HG03139 (cell line): ENCODE results near the gene MRPS23.
"Not testable (repeated sequence)": the region's sequence is repeated elsewhere in the genome, so short reads cannot be mapped to it uniquely, and the experiment has no call there.

Experiments used
- ATAC-seq: cut with Tn5 transposase; IDR thresholded peaks from one replicate; pipeline ENCODE4 v1.9.1; 2021; ENCODE audit not compliant: unreplicated experiment

MRPS23 gene

DNA sequence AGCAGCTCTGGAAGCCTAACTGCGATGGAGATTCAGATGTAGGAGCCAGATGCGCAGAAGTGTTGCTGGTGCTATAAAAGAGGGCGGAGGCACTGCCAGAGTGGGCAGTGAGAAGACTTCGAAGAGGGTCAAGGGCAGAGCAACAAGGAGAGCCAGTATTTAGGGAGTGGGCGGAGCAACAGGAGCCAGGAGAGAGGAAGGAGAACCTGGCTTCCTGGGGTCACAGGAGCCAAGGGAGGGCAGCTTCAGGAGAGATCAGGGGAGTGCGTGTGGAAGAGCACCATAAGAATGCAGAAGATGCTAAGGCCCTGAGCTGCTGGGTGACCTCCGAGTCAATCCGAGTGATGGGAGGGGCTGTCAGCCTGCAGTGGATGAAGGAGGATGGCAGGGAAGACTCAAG is 14.4 kb upstream of the MRPS23 start:
- no peak for ATAC-seq

DNA sequence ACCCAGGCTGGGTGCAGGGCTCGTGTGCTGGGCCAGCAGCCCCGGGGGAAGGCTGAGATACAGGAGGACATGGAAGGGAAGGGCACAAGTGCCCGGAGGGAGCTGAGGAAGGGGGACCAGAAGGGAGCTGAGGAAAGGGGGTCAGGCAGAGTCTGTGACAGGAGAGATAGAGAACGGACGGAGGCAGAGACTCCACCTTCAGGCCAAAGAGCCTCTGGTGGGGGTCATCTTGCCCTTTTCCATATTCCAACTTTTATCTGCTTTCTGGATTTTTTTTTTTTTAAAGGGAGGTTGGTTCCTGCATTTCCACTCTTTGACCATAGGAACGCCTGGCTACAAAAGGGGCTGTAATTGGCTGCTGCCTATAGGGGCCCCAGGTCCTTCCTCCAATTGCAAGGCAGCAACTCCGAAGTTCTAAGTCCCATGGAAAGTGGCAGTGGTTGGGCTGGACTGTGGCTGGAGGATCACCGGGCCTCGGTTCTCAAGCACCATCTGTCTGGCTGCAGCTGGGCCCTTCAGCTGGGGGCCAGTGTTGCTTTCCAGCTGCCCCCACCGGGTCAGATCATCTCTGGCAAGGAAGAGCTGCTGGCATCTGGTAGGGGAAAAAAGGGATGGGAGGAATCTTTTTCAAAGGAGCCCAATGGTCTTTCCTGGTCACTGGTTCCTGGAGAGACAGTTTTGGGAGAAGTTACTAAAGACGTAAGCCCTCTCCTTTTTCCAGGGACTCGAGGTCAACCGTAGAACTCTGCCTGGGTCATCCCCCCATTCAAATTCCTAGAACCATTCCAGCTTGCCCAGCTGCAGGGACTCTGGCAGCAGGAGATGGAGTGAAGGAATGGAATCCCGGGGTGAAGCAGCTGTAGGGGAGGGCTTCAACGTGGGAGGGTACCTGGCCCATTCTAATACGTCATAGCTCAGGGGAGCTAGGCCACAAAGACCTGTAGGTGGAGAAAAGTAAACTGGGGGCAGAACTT is 13.1 kb upstream of the MRPS23 start:
- ATAC-seq, result no peak

DNA sequence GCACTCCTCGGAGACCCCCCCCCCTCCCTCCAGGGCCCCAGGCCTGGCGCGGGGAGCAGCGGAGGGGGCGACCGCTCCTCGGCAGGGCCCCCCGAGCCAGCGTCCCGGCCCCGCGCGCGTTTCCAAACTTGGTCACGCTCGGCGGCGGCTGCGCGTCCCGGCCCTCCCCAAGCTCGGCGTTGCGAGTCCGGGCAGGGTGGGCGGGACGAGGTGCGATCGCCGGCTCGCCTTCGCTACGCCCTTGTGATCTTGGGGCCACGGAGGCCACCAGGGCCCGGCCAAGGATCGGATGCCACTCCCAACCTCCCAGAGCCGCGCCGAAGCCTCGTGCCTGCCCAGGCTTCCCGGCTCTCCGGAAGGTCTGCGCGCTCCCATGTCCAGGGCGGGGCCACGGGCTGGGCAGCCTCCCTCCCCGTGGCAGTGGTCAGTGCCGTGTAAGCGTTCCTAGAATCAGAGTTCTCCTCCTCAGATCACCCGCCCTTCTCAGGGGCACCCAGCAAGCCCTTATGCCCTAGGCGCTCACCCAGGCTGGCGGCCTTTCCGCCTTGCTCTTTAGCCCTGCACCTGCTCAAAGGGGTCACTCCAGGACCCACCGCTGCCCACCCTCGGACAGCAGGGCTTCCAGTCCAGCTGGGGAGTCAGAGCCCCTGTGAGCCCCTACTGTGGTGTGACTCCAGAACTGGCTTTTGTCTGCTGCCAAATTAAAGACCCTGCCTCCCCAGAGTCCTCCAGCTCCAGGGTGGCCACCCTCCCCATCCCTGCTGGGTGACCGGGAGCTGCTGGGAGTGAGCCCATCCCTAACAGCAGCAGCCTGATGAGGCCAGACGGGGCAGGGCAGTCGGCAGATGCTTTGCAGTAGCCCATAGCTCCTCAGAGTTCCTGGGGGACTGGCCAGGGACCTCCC is 12.2 kb upstream of the MRPS23 start:
- ATAC-seq, result no peak

DNA sequence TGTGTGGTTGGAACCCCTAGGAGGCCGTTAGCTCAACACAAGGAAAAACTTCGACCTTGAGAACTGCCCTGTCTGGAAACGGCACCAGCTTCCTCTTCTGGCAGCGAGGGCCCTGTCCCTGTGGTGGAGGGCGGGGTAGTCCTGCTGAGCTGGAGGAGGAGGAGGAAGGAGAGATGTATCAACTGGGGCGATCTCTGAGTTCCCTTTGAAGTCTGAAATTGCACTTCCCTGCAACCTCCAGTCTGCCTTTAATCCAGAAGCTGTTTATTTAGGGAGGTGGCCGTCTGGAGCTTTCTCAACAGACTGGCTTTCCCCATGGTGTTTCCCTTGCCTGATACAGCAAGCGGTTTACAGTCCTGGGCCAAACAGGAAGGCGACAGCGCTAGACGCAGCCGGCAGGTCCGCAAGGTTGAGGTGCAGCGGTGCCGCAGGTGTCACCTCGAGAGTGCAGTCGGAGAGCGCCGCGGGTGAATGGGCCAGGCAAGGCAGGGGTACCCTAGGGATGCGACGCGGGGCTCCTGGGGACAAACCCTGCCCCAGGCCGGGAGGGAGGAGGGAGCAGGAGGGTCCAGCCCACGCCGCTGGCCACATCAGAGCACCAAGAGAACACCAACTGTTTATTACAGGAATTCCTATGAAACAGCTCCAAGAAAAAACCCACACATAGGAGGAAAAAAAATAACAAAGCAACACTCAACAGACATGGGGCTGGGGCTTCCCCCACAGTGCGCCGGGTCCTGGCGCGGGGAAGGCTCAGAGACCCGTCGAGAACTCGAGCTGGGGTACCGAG is 11.4 kb upstream of the MRPS23 start:
- ATAC-seq, result no peak

GRCh38 chr17:57860414-57860999 is 10.7 kb upstream of the MRPS23 start:
- ATAC-seq, result no peak

GRCh38 chr17:57859601-57860413 is 10.0 kb upstream of the MRPS23 start:
- ATAC-seq, result no peak

DNA sequence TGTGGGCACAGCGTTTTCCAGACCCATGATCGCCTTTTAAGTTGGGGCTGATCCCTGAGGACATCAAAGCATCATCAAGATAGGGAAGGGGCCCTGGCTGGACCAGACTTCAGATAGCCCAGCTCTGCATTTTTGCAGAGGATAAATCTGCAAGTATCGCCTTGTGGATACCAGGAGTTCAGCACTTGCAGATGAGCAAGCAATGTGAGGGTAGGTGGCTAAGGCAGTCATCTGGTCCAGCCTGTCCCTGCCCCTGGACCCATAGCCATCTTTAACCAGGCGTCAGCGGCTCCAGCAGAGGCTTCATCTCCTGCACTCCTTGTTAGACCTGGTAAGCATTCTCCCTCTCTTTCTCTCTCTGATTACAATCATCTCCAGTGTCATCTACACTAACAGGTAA is 9.0 kb upstream of the MRPS23 start:
- no peak for ATAC-seq

DNA sequence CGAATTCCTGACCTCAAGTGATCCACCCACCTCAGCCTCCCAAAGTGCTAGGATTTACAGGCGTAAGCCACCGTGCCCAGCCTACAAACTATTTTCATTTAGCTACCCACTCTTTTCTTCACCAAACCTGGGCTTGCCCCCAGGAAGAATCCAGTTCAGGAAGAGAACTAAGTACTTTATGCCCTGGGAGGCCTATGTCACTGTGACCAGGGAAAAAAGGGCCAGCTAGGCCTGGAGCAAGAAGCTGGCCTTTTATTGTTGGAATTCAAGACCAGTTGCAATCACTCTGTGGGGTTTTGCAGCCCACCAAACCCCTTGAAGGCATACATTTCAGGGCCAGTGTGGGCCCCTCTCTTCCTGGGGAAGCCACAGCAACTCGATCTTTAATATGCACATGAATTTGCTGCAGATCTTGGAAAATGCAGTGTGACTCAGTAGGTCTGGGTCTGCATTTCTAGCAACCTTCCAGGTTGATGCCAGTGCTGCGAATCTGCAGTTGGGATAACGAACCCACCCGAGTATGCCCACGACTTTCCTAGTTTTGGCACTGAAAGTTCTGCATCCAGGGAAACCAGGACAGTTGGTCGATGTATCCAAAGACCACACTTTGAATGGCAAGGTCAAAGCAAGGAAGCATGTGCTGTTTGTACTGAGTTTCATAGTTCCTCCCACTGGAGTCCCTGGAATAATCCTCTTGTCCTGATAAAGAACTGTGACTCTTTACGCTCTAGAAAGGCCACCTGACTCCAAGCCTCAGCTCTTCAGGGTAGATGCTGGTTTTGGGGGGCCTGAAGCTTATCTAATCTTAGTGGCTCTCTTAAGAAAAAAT is 7.2 kb upstream of the MRPS23 start:
- no peak for ATAC-seq

- ATAC-seq, result no peak
Measured at GRCh38 chr17:57855391-57856035, 5.7 kb upstream of the MRPS23 start.

- ATAC-seq, result no peak
Measured at GRCh38 chr17:57853695-57854094, 3.9 kb upstream of the MRPS23 start.

DNA sequence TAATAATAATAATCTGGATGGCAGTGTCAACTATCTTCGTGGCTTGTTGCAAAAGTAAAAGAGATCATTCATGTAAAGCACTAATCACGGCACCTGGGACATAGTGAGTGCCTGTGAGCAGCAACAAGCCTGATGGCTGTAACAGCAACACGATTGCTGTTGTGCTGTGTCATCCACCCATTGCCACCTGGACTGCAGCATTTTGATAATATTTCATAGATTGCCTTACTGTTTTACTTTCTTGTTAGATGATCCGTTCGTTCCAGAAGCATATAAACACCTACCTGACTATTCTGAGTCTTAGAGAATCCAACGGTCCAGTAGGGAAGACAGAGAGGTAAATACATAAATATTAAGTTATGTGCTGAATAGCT is 3.1 kb upstream of the MRPS23 start:
- ATAC-seq, result no peak

DNA sequence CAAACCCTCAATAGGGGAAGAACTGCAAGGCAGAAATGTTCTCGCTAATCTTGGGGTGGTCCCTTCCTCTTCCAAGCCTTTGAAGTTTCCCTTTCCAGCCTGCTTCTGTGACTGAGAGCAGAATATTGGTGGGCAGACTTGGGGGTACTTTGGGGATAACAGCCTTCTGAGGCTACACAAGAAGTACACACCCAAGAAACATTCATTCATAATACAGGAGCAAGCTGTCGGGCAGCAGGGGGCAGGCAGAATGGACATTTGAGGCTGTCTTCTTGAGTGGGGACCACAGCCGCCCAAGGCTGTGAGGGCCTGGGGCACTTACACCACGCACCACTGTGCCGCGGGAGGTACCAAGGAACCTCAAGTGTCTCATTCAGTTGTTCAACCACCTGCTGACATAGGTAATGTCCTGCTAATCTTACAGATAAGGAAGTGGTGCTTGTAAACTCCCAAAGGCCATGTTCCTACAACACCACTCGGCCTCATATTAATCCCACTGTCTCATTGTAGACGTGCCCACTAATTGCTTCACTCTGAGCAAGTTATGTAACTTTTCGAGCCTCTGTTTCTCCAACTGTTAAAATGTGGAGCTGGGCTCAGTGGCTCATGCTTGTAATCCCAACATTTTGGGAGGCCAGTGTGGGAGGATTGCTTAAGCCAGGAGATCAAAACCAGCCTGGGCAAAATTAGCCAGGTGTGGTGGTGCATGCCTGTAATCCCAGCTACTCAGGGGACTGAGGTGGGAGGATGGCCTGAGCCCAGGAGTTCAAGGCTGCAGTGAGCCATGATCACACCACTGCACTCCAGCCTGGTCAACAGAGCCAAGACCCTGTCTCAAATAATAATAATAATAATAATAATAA is 2.5 kb upstream of the MRPS23 start:
- ATAC-seq, result no peak

DNA sequence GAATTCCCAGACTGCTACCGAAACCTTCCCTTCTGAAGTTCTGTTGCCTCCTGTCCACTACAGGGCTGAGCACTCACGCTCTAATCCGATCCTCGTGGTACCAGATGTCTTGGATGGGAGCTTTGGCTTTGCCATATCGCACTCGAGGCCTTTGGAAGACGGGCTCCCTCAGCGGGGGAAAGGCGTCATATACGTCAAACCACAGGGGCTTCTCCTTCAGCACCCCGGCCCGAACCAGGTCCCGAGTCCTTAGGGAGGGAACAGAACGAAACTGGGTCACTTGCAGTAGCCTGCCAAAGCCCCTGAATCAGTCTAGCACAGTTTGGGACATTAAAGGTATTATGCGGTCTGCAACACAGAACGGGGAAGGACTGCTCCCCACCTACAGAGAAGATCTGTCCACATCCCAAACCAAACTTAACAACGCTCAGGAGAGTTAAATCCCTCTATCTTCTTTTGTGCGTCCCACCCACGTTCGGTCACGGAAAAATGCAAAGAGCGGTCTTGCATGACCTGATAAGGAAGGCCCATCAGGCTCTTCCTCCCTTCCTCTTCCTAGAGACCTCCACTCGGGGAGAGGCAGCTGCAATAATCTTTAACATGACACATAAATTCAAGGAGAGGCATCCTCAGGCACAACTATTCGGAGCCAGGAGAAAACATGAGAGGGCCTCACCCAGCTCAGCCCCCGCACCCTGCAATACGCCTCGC is 526 bp downstream of the MRPS23 start:
- ATAC-seq, result peak; percentile 22

DNA sequence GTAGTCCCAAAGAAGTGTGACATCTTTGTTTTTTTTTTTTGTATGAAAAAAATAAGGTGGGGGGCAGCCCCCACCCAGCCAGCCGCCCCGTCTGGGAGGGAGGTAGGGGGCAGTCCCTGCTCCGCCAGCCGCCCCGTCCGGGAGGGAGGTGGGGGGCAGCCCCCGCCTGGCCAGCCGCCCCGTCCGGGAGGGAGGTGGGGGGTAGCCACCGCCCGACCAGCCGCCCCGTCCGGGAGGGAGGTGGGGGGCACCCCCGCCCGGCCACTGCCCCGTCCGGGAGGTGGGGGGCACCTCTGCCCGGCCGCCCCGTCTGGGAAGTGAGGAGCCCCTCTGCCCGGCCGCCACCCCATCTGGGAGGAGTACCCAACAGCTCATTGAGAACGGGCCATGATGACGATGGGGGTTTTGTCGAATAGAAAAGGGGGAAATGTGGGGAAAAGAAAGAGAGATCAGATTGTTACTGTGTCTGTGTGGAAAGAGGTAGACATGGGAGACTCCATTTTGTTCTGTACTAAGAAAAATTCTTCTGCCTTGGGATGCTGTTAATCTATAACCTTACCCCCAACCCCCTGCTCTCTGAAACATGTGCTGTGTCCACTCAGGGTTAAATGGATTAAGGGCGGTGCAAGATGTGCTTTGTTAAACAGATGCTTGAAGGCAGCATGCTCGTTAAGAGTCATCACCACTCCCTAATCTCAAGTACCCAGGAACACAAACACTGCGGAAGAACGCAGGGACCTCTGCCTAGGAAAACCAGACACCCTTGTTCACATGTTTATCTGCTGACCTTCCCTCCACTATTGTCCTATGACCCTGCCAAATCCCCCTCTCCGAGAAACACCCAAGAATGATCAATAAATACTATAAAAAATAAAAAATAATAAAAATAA is 3.5 kb downstream of the MRPS23 start:
- not testable (repeated sequence) for ATAC-seq

GRCh38 chr17:57842280-57842679 is 7.6 kb downstream of the MRPS23 start:
- ATAC-seq, result no peak

- ATAC-seq, result no peak
Measured at GRCh38 chr17:57839571-57839923, 10.3 kb downstream of the MRPS23 start.
